Progenitor cell of endocrine pancreas (in vitro differentiated cells): Measurements from ENCODE around the gene DSCAML1. TPM values are rescaled to one million over a fixed set of nuclear protein-coding genes. Genes with fewer than 3 reads are reported as not detected.

Source experiments
- DNase-seq: peaks from one replicate; pipeline ENCODE4 v3.0.0; 2021; ENCODE audit warnings: low spot score; ENCODE audit not compliant: unreplicated experiment
- H3K27ac Mint-ChIP-seq: 2 replicates; pipeline ENCODE4 v1.8.0; 2021; ENCODE audit warnings: mild to moderate bottlenecking, moderate library complexity, mixed read lengths
- H3K27me3 Mint-ChIP-seq: 2 replicates; pipeline ENCODE4 v1.8.0; 2021; ENCODE audit warnings: mixed read lengths
- H3K36me3 Mint-ChIP-seq: 2 replicates; pipeline ENCODE4 v1.8.0; 2022; ENCODE audit warnings: mixed read lengths; ENCODE audit not compliant: insufficient read depth
- H3K4me1 Mint-ChIP-seq: 2 replicates; pipeline ENCODE4 v1.8.0; 2021; ENCODE audit warnings: low read depth, mixed read lengths
- H3K4me3 Mint-ChIP-seq: 2 replicates; pipeline ENCODE4 v1.8.0; 2021; ENCODE audit warnings: low read depth, mild to moderate bottlenecking, moderate library complexity, mixed read lengths
- H3K9me3 Mint-ChIP-seq: 2 replicates; pipeline ENCODE4 v1.8.0; 2021; ENCODE audit warnings: low read depth, mixed read lengths
- total RNA-seq: library from RNA; stranded (reverse); gene quantifications from 2 replicates; pipeline ENCODE4 v1.2.1, GENCODE V29; 2021
- TF ChIP-seq, protein P1 (sequence below): fragments of 200-600 bp; sonication (generic); IDR thresholded peaks from one replicate; pipeline ENCODE4 v1.5.0; 2021; ENCODE audit warnings: antibody characterized with exemption, mild to moderate bottlenecking; ENCODE audit not compliant: unreplicated experiment

The DSCAML1 gene
- total RNA-seq, 1 donor from 2014 or later: 2.7 TPM

DNA sequence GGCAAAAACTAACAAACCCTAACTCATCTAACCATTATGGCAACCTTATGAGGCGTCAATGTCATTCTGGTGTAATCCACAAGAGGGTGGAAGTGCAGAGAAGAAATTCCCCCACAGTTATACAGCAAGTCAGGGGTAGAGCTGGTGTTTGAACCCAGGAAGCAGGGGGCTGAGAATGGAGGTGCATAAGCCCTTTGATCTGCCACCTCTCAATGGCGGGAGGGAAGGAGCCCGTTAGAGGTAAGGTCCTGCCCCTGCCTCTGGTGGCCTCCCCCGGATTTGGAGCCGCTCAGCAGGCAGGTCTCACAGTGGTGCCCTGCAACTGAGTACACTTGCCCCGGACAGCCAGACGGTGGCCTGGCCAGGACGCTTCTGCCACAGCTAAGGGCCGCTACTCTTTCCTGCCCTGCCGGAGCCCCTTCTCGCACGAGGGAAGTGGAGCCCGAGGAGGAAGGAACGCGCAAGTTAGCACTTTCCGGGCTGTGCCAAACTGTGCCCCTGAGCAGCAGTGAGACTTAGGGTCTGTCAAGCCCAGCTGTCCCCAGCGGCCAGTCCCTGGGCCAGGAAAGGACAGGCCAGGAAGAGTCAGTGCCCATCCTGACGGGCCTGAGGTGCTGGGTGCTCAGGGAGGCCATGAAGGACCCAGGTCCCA, 26.4 kb upstream of the DSCAML1 start:
- Mint-ChIP-seq H3K36me3 (no peaks in the 10 kb centered on the region), H3K27ac (no peak overlapping the region), H3K4me3 (no peak overlapping the region), H3K9me3 (no peaks in the 10 kb centered on the region), H3K27me3 (peaks cover 7% of the 10 kb centered on the region), H3K4me1 (peaks cover 38% of the 10 kb centered on the region)
- TF ChIP-seq, protein P1, sequence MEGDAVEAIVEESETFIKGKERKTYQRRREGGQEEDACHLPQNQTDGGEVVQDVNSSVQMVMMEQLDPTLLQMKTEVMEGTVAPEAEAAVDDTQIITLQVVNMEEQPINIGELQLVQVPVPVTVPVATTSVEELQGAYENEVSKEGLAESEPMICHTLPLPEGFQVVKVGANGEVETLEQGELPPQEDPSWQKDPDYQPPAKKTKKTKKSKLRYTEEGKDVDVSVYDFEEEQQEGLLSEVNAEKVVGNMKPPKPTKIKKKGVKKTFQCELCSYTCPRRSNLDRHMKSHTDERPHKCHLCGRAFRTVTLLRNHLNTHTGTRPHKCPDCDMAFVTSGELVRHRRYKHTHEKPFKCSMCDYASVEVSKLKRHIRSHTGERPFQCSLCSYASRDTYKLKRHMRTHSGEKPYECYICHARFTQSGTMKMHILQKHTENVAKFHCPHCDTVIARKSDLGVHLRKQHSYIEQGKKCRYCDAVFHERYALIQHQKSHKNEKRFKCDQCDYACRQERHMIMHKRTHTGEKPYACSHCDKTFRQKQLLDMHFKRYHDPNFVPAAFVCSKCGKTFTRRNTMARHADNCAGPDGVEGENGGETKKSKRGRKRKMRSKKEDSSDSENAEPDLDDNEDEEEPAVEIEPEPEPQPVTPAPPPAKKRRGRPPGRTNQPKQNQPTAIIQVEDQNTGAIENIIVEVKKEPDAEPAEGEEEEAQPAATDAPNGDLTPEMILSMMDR: peak; percentile 38
- DNase-seq: no peak

GRCh38 chr11:117822074-117823033, 25.3 kb upstream of the DSCAML1 start:
- Mint-ChIP-seq H3K27ac (peak overlapping the region; percentile 39), H3K4me1 (peaks cover 39% of the 10 kb centered on the region)

GRCh38 chr11:117821431-117821830, 24.4 kb upstream of the DSCAML1 start:
- no peaks in the 10 kb centered on the region for H3K36me3 Mint-ChIP-seq
- H3K27ac Mint-ChIP-seq: no peak overlapping the region
- no peaks in the 10 kb centered on the region for H3K9me3 Mint-ChIP-seq
- no peak overlapping the region for H3K4me3 Mint-ChIP-seq
- TF ChIP-seq, protein P1: no peak
- H3K27me3 Mint-ChIP-seq: peaks cover 7% of the 10 kb centered on the region
- H3K4me1 Mint-ChIP-seq: peaks cover 37% of the 10 kb centered on the region
- no peak for DNase-seq

More at GRCh38 chr11:117822074-117823033, 25.3 kb upstream of the DSCAML1 start:
- no peak overlapping the region for H3K4me3 Mint-ChIP-seq
- TF ChIP-seq, protein P1: peak; percentile 69
- peaks cover 7% of the 10 kb centered on the region for H3K27me3 Mint-ChIP-seq
- H3K9me3 Mint-ChIP-seq: no peaks in the 10 kb centered on the region
- no peak for DNase-seq
- no peaks in the 10 kb centered on the region for H3K36me3 Mint-ChIP-seq

DNA sequence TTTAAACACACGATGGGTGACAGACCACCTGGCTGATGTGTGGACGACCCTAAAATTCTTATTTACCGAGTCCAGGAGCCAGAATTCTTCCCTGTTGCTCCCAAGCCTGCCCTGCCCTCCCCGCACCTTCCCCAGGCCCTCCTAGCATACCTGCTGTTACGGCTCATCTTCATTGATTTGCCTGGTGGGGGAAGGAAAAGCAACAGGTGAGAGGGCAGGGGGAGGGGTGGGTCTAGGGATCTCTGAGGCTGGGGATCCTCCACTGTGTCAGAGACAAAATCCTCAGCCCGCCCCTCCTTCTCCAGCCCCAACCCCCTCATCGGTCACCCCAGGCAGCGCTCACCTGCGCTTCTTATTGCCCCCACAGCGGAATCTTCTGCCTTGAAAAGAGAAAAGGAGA, 23.5 kb upstream of the DSCAML1 start:
- no peak for DNase-seq
- H3K4me3 Mint-ChIP-seq: no peak overlapping the region
- no peaks in the 10 kb centered on the region for H3K36me3 Mint-ChIP-seq
- TF ChIP-seq, protein P1: no peak
- H3K9me3 Mint-ChIP-seq: no peaks in the 10 kb centered on the region
- H3K27me3 Mint-ChIP-seq: peaks cover 7% of the 10 kb centered on the region
- H3K27ac Mint-ChIP-seq: peak overlapping the region; percentile 45
- H3K4me1 Mint-ChIP-seq: peaks cover 40% of the 10 kb centered on the region

DNA sequence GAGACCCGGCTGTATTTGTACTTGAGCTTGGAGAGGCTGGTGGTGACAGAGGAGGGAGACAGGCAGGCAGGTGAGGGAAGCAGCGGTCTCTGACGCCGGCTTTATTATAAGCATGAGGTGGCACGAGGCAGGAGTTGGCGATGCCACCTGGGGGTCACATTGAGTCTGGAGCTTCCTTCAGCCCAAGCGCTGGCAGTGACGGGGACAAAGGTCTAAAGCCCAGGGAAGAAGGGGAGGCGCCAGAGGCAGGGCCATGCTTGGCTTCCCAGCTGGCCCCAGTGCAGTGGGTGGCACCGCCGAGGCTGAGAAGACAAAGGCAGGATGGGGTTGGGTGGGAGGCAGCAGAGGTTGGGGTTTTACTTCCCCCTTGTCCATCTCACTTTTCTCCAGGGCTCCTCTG, 23.1 kb upstream of the DSCAML1 start:
- Mint-ChIP-seq H3K4me1 (peaks cover 42% of the 10 kb centered on the region), H3K27ac (peak overlapping the region; percentile 4), H3K4me3 (no peak overlapping the region), H3K36me3 (no peaks in the 10 kb centered on the region), H3K27me3 (peaks cover 7% of the 10 kb centered on the region), H3K9me3 (no peaks in the 10 kb centered on the region)
- TF ChIP-seq, protein P1: no peak
- DNase-seq: no peak
